ENCODE measurements around the gene FGR.
"Not testable (repeated sequence)": the region's sequence is repeated elsewhere in the genome, so short reads cannot be mapped to it uniquely, and the experiment has no call there.

FGR gene

DNA sequence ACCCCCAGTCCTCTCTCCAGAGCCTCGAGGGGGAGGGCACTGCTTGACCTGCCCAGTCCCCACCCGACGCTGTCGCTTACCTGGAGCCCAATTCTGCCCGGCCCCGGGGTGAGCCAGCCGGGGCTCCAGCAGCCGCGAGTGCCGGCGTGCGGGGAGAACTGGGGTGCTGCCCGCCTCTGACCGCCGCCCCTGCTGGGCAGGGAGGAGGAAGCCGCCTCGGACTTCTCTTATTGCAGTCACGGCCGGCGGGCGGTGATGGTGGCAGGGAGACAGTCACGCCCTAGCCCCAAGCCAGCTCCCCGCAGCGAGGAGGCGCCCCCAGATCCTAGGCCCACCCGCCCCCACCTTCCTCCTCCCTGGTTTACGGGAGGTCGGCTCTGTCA, at the start of gene FGR:
TSS of gene FGR (minus strand) at position 201 of the 383 bp plus-strand sequence. CDS start 11,269 bp downstream, outside the sequence.
- DNase-seq, result peak; percentile 21

DNA sequence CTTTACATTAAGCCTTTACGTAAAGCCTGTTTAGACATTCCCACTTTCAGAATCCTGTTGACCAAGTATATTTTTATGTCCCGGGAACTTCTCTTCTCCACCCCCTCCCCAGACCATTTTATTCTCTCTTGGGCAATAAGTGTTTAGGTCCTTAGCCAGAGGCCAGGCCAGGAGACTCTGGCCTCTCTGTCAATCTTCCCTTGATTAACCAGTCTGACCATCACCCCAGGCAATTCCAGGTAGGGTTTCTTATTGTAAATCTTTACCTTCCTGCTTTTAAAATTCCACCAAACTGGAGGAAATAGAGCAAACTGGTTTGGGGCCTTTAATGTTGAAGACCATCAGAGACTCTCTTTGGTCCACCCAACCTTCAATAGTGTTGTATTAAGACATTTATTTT, 49.2 kb upstream of the FGR start:
- DNase-seq, result no peak

DNA sequence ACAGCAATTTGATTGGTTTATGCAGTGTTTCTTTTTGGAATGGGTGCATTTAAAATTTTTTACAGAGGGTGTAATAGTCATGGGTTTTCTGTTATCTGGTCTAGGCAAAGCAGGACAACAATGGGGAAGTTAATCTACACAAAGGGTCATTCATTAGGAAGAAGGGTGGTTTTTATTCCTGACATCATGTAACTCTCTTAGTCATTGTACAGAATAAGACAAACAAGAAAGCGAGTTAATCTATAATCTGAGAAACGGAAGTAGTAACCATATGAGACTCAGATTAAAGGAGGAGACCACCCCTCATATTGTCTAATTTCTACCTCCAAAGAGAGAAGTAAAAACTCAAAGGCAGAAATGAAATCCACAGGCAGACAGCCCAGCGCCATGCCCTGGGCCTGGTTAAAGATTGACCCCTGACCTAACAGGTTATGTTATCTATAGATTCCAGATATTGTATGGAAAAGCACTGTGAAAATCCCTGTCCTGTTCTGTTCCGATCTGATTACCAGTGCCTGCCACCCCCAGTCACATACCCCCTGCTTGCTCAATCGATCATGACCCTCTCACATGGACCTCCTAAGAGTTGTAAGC, 47.5 kb upstream of the FGR start:
- no peak for DNase-seq

DNA sequence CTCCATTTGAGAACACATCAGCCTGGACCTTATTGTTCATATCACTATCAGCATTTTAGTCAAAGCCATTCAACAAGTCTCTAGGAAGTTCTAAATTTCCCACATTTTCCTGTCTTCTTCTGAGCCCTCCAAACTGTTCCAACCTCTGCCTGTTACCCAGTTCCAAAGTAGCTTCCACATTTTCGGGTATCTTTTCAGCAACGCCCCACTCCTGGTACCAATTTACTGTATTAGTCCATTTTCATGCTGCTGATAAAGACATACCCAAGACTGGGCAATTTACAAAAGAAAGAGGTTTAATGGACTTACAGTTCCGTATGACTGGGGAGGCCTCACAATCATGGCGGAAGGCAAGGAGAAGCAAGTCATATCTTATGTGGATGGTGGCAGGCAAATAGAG, 46.6 kb upstream of the FGR start:
- DNase-seq, result not testable (repeated sequence)

DNA sequence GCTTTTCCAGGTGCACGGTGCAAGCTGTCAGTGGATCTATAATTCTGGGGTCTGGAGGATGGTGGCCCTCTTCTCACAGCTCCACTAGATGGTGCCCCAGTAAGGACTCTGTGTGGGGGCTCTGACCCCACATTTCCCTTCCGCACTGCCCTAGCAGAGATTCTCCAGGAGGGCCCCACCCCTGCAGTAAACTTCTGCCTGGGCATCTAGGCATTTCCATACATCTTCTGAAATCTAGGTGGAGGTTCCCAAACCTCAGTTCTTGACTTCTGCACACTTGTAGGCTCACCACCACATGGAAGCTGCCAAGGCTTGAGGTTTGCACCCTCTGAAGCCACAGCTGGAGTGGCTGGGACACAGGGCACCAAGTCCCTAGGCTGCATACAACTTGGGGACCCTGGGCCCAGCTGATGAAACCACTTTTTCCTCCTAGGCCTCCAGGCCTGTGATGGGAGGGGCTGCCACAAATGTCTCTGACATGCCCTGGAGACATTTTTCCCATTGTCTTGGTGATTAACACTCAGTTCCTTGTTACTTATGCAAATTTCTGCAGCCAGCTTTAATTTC, 45.3 kb upstream of the FGR start:
- DNase-seq, result not testable (repeated sequence)

DNA sequence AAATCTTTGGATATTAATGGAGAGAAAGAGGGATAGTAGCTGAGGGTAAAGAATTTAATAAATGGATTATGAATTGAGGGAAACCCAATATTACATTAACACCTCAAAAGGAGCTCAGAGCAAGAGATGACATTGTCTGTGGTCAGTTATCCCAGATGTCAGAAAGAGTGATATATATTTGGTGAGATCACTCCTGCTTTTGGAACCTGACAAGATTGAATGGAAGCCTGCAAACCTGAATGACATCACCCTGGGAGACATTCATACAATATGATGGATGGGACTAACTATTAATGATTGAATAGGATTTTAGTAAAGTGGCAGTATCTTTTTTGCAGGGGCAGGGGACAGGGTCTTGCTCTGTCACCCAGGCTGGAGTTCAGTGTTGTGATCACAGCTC, 43.8 kb upstream of the FGR start:
- no peak for DNase-seq

DNA sequence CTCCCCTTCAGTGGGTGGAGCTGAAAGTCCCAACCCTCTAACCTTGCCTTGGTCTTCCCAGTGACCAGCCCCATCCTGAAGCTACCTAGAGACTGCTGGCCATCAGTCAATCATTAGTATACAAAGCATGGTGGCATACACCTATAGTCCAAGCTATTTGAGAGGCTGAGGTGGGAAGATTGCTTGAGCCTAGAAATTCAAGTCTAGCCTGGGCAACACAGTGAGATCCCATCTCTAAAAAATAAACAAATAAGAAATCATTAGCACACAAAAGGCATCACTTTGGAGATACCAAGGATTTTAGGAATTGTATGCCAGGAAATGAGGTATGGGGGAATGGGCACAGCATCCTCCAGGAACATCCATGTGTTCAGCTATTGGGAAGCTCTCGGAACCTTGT, 41.4 kb upstream of the FGR start:
- DNase-seq, result no peak

DNA sequence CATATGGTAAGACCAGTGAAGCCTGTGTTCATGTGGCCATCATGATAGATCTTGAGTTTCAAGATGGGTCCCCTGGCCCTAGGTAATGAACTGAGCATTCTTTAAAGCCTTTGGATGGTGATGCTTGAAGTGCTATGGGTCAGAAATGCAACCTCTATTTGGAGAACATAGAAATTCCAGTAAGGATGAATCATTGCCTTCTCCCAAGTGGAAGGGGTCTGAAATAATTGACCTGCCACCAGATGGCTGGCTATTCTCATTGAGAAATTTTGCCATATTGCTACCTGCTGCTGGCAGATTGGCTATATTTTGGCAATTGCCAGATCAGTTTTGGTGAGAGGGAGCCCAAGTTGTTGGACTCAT, 37.7 kb upstream of the FGR start:
- DNase-seq, result no peak

DNA sequence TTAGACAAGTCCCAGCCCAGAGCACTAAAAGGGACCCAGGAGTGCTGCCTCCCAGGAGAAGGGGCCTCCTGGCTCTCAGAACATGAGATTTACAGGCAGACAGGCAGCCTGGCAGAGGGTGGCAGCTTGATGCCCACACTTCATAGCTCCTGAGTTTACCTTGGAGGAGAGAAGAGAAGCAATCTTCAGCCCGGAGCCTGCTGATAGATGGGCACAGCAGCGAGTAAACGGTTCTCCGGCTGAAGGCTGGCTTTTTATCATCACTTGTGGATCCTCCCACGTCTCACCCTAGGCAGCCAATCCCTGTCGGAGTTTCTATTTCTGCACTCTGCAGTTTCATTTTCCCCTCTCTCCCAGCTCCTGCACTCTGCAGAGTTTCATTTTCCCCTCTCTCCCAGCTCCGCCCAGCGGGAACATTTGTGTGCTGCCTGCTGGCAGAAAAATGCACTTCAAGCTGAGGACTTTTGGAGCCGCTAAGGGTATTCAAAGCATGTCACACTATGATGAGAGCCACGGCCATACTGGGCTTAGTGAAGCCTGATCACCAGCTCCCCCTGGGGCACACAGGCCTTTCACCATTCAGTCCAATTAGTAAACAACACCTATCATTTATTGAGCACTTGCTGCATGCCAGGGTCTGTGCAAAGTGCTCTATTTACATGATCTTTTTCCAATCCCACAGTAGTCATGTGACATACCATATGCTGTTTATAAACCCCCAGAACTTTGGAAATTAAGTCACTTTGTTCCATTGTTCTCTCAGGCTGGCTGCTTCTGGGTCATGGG, 37.2 kb upstream of the FGR start, which contains the start of gene IFI6:
TSS of gene IFI6 (minus strand) at position 229 of the 786 bp plus-strand sequence. CDS start 2,878 bp downstream, outside the sequence.
- peak; percentile 85 to 87 for DNase-seq

DNA sequence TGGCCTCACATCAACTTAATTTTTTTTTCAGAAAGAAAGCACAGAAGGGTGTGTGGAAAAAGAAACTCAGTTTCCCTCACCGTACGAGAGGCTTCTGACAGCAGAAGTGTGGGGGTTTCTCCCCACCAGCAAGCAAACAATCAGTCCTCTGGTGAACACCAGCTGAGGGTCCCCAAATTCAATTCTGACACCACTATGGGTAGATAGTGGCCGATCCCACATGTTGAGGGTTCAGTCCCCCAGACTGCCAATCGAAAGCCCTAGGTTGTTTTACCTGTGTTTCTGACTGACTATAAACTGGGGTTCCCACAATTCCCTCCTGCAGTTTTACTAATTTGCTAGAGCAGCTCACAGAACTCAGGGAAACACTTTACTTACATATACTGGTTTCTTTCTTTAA, 34.9 kb upstream of the FGR start:
- DNase-seq, result no peak

DNA sequence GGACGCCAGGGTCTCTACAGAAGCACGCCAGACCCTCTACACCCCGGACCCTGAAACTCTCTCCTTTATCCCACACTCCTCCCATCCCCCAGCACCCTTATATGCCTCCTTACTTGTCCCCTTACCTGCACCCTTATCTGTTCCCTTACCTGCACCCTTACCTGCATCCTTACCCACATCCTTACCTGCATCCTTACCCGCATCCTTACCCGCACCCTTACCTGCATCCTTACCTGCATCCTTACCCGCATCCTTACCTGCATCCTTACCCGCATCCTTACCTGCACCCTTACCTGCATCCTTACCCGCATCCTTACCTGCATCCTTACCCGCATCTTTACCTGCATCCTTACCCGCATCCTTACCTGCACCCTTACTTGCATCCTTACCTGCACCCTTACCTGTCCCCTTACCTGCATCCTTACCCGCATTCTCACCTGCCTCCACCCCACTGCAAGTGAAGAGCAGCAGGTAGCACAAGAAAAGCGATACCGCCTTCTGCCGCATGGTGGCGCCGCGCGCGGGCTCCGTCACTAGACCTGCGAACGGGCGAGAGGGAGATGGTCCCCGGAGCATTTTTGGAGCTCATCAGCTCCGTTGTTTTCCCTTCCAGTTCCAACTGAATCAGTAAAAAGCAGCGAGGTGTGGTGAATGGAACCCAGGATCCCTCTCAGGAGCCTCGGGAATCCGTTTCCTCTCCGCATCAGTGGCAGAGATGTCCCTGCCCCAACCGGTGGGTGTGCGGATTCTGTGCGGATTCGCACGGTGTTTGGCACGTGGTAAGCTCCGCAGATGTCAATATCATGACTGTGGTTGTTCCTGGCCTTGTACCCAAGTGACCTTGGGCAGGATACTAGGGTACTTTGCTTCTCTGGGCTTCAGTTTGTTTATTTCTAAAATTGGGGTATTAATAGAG, 34.1 kb upstream of the FGR start:
- peak; percentile 41 to 53 for DNase-seq

DNA sequence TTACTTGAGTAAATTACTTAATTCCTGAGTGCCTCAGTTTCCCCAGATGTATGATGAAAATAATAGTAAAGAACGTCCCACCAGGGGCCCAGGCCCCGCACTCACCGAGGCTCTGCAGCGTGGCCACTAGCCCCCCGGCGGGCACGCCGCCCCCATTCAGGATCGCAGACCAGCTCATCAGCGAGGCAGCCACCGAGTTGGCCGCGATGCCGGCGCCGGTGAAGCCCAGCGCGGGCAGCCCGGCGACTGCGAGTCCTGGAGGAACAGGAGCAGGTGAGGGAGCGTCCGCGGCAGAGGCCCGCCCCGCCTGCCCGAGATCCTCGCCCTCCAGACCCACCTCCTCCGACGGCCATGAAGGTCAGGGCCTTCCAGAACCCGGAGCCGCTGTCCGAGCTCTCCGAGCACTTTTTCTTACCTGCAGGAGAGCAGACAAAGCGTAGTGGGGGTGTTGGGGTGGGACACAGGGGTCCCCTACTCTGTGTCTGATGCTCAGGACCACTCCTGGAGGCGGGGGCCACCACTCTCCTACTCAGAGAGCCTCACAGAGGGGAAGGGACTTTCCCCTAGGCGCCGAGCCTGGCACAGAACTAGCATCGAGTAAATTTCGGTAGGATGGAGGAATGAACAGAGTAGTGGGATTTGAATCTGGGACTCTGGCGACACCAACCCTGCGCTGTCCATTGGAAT, 33.3 kb upstream of the FGR start:
- DNase-seq, result no peak

DNA sequence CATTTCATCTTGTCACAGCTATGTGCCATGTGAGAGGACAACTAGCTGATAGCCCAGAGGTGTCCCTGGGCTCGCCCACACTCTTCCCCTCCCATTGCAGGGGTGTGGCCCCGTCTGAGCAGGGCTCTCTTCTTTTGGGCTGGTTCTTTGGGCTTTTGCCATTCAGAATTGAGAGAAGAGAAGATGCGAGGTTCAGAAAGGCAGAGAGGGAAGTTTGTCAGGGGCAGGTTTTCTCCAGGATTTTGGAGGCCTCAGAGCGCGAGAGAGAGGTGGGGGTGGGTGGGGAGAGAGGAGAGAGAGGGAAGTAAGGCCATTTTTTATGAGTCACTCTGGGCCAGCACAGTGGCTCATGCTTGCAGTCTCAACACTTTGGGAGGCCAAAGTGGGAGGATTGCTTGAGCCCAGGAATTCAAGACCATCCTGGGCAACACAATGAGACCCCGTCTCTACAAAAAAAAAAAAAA, 31.8 kb upstream of the FGR start:
- no peak for DNase-seq

DNA sequence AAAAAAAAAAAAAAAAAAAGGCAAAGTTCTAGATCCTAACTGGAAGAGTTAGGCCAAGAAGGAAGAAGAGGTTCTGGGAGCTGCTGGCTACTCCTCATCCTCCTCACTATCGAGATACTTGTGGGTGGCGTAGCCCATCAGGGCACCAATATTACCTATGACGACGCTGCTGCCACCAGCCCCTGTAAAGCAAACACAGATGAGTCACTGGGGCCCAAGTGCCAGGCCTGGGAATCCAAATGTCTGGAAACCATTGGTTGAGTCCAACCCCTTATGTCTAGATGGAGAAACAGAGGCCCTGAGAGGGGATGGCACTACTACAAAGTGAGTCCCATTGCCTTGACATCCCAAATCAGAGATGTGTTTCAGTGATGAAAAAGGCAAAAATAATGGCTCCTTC, 31.3 kb upstream of the FGR start:
- DNase-seq, result no peak

DNA sequence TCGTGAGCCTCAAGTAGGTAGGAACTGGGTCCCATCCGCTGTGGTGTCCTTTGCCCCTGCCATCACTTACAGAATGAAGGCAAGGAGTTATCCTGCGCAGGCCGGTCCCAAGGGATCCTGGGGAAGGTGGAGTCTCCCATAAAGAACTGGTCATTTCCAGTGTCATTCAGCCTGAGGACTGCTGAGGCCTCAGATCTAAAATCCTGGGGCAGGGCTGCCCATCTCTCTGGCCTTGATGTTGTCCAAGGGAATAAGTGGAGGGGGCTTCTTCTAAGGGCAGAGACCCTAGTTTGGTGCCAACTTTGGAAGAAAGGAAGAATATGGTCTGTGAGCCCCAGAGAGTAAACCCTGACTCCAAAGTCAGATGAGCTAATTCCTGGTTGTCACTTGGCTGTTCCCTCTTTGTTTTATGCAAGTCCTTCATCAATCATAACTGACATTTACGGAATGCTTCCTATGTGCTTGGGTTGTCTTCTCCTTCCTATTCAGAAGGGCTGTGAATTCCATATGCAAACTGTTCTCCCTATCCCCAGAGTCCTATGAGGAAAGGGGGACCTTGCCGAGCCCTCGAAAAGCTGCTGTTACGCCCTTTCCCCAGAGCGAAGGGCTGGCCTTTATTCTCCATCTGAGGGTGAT, 30.1 kb upstream of the FGR start:
- no peak for DNase-seq

DNA sequence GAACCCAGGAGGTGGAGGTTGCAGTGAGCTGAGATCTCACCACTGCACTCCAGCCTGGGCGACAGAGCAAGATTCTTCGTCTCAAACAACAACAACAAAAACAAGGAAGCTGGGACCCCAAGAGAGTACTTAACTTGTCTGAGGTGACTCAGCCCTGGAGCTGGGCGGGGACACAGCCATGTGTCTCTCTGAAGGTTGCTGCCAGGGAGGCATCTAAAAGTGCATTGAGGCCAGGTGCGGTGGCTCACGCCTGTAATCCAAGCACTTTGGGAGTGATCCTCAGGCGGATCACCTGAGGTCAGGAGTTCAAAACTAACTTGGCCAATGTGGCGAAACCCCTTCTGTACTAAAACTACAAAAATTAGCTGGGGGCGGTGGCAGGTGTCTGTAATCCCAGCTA, 29.3 kb upstream of the FGR start:
- no peak for DNase-seq

DNA sequence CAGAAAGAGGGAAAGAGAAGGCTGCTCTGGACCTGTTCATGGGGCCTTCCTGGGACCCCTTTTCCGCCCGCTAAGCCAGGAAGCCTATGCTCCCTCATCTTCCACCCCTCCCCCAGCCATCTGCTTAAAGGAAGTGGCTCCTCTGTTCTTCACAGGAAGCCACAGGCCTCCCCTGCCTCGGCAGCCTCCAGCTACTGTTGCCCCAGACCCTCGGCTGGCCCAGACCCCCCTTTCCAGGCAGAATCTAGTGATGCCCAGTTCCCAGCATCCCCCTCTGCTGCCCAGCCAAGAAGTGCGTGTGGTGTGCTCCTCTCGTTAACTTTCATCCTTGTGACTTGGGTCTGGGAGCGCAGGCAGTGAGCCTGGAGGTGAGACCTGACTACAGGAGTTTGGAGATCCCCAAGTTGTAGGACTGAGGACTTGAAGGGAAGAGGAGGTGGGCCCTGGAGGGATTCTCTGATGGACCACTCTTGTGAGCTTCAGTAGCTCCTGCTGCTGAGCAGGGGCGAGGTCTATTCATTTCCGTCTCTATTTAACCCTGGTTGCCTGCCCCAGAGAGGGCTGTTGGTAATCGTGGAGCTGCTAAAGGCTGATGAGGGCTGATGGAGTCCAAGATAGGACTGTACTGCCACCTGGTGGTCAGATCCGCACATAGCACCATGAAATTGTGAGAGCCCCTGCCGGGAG, 27.9 kb upstream of the FGR start:
- DNase-seq, result peak; percentile 78 to 80

DNA sequence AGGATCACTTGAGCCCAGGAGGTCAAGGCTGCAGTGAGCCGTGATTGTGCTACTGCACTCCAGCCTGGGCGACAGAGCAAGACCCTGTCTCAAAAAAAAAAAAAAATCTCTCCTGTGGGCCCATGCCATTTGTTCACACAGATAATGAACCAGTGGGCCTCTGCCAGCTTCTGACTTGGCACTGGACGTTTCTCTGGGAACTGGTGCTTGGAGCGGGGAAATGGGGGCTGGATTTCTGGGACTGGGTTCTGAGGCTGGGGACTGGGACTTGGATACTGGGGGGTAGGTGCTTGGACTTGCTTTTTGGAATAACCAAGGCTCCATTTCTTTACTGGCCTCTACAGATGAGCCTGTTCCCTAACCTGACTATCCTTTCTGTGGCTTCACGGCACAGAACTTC, 27.3 kb upstream of the FGR start:
- no peak for DNase-seq

DNA sequence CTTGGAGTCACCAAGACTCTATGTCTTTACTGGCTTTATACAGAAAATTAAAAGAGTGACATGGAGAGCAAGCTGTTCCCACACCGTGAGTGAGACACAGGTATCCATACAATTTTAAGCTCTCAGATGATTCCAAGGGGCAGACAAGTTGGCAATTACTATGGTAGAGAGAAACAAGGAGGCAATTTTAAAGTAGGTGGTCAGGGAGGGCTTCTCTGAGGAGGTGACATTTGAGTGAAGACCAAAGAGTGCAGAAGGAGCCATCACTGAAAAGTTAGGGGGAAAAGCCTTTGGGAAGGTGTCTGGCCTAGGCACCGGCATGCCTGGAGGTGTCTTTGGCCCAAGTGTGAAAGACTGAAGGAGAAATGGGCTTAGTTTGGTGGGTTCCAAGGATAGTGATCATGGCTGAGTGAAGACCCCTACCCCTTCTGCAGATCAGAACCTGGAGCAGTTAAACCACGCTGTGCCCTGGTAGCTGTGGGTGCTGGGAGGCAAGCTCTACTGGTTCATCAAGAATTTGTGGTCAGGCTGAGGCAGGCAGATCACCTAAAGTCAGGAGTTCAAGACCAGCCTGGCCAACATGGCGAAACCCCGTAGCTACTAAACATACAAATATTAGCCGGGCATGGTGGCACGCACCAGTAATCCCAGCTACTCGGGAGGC, 26.6 kb upstream of the FGR start:
- DNase-seq, result no peak

DNA sequence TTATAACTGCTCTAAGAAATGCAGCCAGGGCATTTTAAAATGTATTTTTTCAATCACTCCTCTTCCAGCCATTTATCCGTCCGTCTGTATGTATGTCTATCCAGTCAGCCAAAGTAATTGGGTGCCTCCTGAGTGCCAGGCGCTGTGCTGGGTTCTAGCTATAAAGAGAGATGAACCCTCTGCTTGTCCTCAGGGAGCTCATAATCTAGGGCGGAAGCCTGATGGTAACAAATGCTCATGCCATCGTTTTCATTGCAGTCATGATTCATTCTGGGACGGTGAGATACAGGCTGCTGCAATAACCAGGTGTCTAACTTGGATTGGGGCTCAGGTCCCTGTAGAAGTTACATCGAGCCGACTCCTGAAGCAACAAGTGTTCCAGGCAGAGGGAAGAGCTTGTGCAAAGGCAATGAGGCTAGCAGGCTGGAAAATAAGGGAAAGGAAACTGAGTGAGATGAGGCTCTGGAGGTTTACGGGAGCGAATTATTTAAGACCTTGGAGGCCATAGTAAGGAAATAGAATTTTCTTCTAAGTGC, 25.4 kb upstream of the FGR start:
- no peak for DNase-seq
